PFSK-1 (cell line): ENCODE data around the gene COL9A3.

Experiments used
- FOXP2 ChIP-seq: optimal IDR thresholded peaks from 2 replicates; pipeline ENCODE3; 2011; ENCODE audit warnings: borderline replicate concordance, control low read depth, inconsistent platforms; ENCODE audit not compliant: insufficient read depth; ENCODE audit errors: extremely low read length, extremely low read depth
- POLR2AphosphoS5 ChIP-seq: IDR thresholded peaks from 2 replicates; pipeline ENCODE4 v1.6.1; 2012; ENCODE audit warnings: low read depth, mild to moderate bottlenecking, control low read depth, low read length, moderate library complexity
- REST ChIP-seq, 2 experiments: IDR thresholded peaks; 2 replicates each; pipeline versions ENCODE4 v1.6.1 to v1.8.0; 2011 to 2012; ENCODE audit warnings: low read depth in 2 of 2, low read length in 2 of 2, control low read depth in 1 of 2, inconsistent platforms in 1 of 2, mild to moderate bottlenecking in 1 of 2, moderate library complexity in 1 of 2; ENCODE audit not compliant: insufficient read depth in 1 of 2
- SIN3A ChIP-seq: IDR thresholded peaks from 2 replicates; pipeline ENCODE4 v1.6.1; 2012; ENCODE audit warnings: mild to moderate bottlenecking, low read length, moderate library complexity, borderline replicate concordance; ENCODE audit not compliant: insufficient read depth
- TAF1 ChIP-seq: IDR thresholded peaks from 2 replicates; pipeline ENCODE4 v1.6.1; 2012; ENCODE audit warnings: low read length, control low read depth, borderline replicate concordance; ENCODE audit not compliant: insufficient read depth

GRCh38 chr20:62793757-62794006 lies 23.2 kb upstream of the COL9A3 start:
- no peak for TF ChIP-seq REST (IDR thresholded peaks at IDR 0.05; ENCODE audit: insufficient read depth in 1 of 2, low read depth in 2 of 2, low read length in 2 of 2)
- TF ChIP-seq POLR2AphosphoS5 = no peak
- no peak for TF ChIP-seq SIN3A
- no peak for TF ChIP-seq TAF1
- TF ChIP-seq FOXP2 = no peak
